Measurements from ENCODE around the gene ULBP1. TPM values are rescaled to one million over a fixed set of nuclear protein-coding genes. Genes with fewer than 3 reads are reported as not detected.
"Not testable (repeated sequence)": the region's sequence is repeated elsewhere in the genome, so short reads cannot be mapped to it uniquely, and the experiment has no call there.

The ULBP1 gene, protein sequence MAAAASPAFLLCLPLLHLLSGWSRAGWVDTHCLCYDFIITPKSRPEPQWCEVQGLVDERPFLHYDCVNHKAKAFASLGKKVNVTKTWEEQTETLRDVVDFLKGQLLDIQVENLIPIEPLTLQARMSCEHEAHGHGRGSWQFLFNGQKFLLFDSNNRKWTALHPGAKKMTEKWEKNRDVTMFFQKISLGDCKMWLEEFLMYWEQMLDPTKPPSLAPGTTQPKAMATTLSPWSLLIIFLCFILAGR
- polyA plus RNA-seq: 0.03 TPM
- long read RNA-seq, donor 1: 0 reads
- long read RNA-seq, donor 2: 0 reads
- long read RNA-seq, donor 3: 0 reads
- long read RNA-seq, donor 4: 0 reads
- long read RNA-seq, donor 5: 0 reads
- long read RNA-seq, donor 6: 0 reads
- long read RNA-seq, donor 7: 0 reads
- long read RNA-seq, donor 8: 0 reads
- long read RNA-seq, donor 9: 0 reads
- long read RNA-seq, donor 10: 0 reads
- long read RNA-seq, donor 11: 0 reads

DNA sequence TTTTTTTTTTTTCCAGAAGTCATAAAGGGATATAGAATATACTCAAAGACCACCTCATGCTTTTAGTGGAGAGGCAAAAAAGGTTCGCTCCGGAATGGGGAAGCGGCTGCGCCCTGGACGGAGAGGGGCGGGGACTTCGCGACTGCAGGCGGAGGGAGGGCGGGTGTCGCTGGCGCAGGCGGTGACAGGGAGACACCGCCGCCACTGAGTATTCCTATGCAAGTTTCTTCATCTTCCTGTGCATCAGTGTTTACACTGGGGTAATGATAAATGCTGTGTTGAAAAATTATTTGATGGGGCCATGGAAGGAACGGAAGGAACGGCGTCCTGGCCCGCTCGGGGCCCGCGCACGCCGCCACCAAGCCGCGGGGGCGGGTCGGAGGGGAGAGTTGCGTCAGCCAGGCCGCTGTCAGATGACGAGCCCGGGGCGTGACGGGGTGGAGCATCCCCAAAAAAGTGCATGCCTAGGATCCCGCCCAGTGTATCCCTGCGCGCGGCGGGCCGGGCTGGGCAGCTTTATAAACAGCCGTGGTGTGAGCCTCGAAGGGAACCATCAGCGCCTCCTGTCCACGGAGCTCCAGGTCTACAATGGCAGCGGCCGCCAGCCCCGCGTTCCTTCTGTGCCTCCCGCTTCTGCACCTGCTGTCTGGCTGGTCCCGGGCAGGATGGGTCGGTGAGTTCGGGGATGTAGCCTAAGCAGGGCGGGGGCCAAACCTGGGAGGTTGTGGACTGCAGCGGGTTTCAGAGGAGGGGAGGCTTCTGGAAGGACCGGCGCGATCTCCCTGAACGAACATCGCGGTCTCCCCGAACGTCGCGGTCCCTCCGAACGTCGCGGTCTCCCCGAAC, at the start of gene ULBP1:
Gene ULBP1 (plus strand): TSS at position 482 of the 846 bp plus-strand sequence. CDS start 107 bp downstream, at position 589.
- peaks cover 14% of the 10 kb centered on the region for H3K4me1 ChIP-seq (ENCODE audit: control insufficient read depth, insufficient read depth, low read length)
- H3K36me3 ChIP-seq (ENCODE audit: control insufficient read depth, insufficient read depth, low read length): no peaks in the 10 kb centered on the region
- H3K27ac ChIP-seq (ENCODE audit: low read length): no peak within 1 kb of the TSS
- DNase-seq: peak; percentile 47 to 66
- H3K27me3 ChIP-seq (ENCODE audit: control insufficient read depth, insufficient read depth, low read length): peaks cover 94% of the 10 kb centered on the region
- H3K9me3 ChIP-seq (ENCODE audit: control insufficient read depth, low read depth, low read length): no peaks in the 10 kb centered on the region
- peak within 1 kb of the TSS; percentile 5 for H3K4me3 ChIP-seq (ENCODE audit: low read length)
- 0% methylated on average over 2 of the region's 69 CpGs for WGBS (ENCODE audit: insufficient coverage, low lambda C conversion rate)

DNA sequence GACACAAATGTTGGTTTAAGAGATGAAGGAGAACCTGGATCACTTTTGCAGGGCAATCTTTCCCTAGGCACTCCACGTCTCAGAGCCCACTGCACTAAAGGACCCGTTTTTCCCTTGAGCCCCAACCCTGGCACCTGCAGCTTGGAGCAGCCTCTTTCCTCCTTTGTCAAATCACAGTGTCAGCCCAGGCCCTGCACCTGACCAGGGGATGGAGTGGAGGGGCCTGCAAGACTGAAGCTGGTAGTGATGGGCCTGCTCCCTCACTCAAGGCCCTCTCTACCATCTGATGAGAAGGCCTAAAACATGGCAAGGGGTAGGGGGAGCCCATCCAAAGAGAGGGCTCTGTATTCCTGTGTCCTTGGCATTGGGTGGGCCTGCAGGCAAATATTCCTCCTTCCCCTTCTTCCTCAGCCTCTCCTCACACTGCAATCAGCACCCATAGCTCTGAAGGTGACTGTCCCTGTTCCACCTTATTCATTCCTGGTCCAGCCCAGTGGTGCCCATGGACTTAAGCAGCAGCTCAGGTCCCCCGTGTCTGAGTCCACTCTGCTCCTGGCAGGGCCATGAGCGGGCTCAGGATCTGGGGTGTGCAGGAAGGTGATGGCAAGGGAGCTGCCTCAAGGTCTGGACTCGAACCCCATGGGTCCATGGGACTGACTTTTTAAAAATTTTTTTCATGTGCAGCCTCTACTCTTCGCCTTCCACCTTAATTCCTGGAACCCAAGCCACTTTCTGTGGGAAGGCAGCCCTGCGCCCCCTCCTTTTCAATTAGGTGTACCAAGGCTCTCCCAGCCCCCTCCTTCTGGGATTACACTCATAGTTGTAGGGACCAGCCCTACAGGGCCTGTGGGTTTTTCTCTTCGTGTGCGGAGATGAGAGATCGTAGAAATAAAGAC, 47.5 kb upstream of the ULBP1 start:
- no peaks in the 10 kb centered on the region for H3K36me3 ChIP-seq (ENCODE audit: control insufficient read depth, insufficient read depth, low read length)
- no peak for DNase-seq
- WGBS (ENCODE audit: insufficient coverage, low lambda C conversion rate): no CpG with 5 or more reads among the region's 10 CpGs
- no peaks in the 10 kb centered on the region for H3K9me3 ChIP-seq (ENCODE audit: control insufficient read depth, low read depth, low read length)
- peaks cover under 1% of the 10 kb centered on the region for H3K27me3 ChIP-seq (ENCODE audit: control insufficient read depth, insufficient read depth, low read length)
- H3K4me1 ChIP-seq (ENCODE audit: control insufficient read depth, insufficient read depth, low read length): no peaks in the 10 kb centered on the region
- H3K4me3 ChIP-seq (ENCODE audit: low read length): no peak overlapping the region
- no peak overlapping the region for H3K27ac ChIP-seq (ENCODE audit: low read length)

DNA sequence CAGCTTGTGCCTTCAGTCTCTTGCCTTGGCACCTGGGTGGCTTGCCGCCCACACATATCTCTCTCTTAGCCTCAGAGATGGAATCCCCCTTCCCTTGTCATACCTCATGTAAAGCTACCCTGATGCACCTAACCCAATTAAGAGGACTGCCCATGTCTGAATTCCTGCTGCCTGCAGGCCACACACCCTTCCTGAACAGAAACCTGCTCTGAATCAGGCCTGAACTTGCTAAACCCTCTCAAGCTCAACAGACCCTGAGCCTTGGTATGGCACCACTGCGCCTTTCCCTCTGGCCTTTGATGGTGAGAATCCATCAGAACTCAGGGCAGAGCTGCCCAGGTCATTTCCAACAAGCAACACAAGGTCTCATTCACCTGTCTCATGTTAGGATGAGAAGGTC, 46.1 kb upstream of the ULBP1 start:
- DNase-seq: no peak
- H3K9me3 ChIP-seq (ENCODE audit: control insufficient read depth, low read depth, low read length): no peaks in the 10 kb centered on the region
- 100% methylated on average over 1 of the region's 2 CpGs for WGBS (ENCODE audit: insufficient coverage, low lambda C conversion rate)
- no peak overlapping the region for H3K27ac ChIP-seq (ENCODE audit: low read length)
- no peaks in the 10 kb centered on the region for H3K36me3 ChIP-seq (ENCODE audit: control insufficient read depth, insufficient read depth, low read length)
- H3K27me3 ChIP-seq (ENCODE audit: control insufficient read depth, insufficient read depth, low read length): peaks cover 15% of the 10 kb centered on the region
- peaks cover 6% of the 10 kb centered on the region for H3K4me1 ChIP-seq (ENCODE audit: control insufficient read depth, insufficient read depth, low read length)
- H3K4me3 ChIP-seq (ENCODE audit: low read length): no peak overlapping the region

DNA sequence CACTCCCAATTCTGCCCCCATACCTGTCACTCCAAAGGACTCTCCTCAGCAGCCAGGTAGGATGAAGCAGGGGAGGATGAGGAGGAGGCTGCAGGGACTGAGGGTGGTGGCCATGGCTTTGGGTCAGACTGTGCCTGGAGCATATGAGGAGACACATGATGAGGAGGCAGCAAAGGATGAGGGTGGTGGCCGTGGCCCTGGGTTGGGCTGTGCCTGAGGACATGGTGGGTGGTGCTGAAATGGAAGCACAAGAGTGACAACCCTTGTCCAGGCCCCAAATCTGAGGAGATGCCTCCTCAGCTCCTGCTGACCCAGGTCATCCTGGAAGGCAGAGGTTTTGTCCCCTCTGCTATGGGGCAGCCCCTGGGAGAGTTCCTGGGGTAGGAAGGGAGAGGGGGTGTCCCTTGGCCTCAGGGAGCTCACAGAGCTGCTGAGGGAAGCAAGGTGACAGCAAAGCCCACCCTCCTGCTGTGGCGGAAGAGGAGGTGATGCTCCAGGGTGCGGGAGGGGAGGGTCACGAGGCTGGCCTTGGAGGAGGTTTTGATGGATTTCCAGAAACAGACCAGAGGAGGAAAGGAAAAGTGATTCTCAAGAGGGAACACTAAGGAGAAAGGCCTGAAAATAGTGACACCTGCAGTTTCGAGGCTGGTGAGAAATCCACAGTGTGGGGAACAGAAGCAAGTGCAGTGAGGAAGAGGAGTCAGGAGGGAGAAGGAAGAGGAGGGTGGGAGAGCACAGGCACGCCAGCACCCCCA, 45.4 kb upstream of the ULBP1 start:
- no peaks in the 10 kb centered on the region for H3K9me3 ChIP-seq (ENCODE audit: control insufficient read depth, low read depth, low read length)
- H3K27ac ChIP-seq (ENCODE audit: low read length): no peak overlapping the region
- no peaks in the 10 kb centered on the region for H3K36me3 ChIP-seq (ENCODE audit: control insufficient read depth, insufficient read depth, low read length)
- H3K27me3 ChIP-seq (ENCODE audit: control insufficient read depth, insufficient read depth, low read length): peaks cover 20% of the 10 kb centered on the region
- no CpG with 5 or more reads among the region's 6 CpGs for WGBS (ENCODE audit: insufficient coverage, low lambda C conversion rate)
- DNase-seq: no peak
- H3K4me1 ChIP-seq (ENCODE audit: control insufficient read depth, insufficient read depth, low read length): peaks cover 9% of the 10 kb centered on the region
- no peak overlapping the region for H3K4me3 ChIP-seq (ENCODE audit: low read length)

- H3K36me3 ChIP-seq (ENCODE audit: control insufficient read depth, insufficient read depth, low read length): not testable (repeated sequence)
These were observed 44.5 kb upstream of the ULBP1 start for GRCh38 chr6:149919126-149919833.

DNA sequence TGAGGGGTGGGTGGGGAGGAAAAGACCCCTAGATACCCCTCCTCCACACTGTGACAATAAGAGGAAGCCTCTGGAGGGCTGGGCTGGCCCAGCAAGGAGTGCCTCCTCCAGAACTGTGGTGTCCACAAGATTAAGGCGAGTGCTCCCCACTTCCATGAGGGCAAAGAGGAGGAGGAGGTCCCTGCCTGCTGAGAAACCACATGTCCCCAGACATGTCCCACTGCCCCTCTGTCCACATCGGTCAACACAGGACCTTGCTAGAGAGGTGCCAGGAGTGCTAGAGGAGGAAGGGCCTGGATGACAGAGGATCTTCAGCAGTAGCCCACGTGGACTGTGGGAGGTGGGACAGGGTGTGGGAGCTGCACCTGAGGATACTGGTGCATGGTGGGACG, 43.9 kb upstream of the ULBP1 start:
- H3K27me3 ChIP-seq (ENCODE audit: control insufficient read depth, insufficient read depth, low read length): peaks cover 35% of the 10 kb centered on the region
- no peak overlapping the region for H3K4me3 ChIP-seq (ENCODE audit: low read length)
- no peaks in the 10 kb centered on the region for H3K36me3 ChIP-seq (ENCODE audit: control insufficient read depth, insufficient read depth, low read length)
- WGBS (ENCODE audit: insufficient coverage, low lambda C conversion rate): no CpG with 5 or more reads among the region's 4 CpGs
- no peak for DNase-seq
- no peak overlapping the region for H3K27ac ChIP-seq (ENCODE audit: low read length)
- no peaks in the 10 kb centered on the region for H3K9me3 ChIP-seq (ENCODE audit: control insufficient read depth, low read depth, low read length)
- peaks cover 14% of the 10 kb centered on the region for H3K4me1 ChIP-seq (ENCODE audit: control insufficient read depth, insufficient read depth, low read length)

More at GRCh38 chr6:149919126-149919833, 44.5 kb upstream of the ULBP1 start:
- Histone ChIP-seq H3K27me3 (ENCODE audit: control insufficient read depth, insufficient read depth, low read length) (peaks cover 30% of the 10 kb centered on the region), H3K4me1 (ENCODE audit: control insufficient read depth, insufficient read depth, low read length) (peaks cover 14% of the 10 kb centered on the region)
- H3K9me3 ChIP-seq (ENCODE audit: control insufficient read depth, low read depth, low read length); H3K27ac ChIP-seq (ENCODE audit: low read length); DNase-seq; H3K4me3 ChIP-seq (ENCODE audit: low read length): not testable (repeated sequence)
- 100% methylated on average over 1 of the region's 11 CpGs for WGBS (ENCODE audit: insufficient coverage, low lambda C conversion rate)

- peaks cover 16% of the 10 kb centered on the region for H3K4me1 ChIP-seq (ENCODE audit: control insufficient read depth, insufficient read depth, low read length)
- no peak for DNase-seq
- no CpG with 5 or more reads among the region's 6 CpGs for WGBS (ENCODE audit: insufficient coverage, low lambda C conversion rate)
- H3K27me3 ChIP-seq (ENCODE audit: control insufficient read depth, insufficient read depth, low read length): peaks cover 47% of the 10 kb centered on the region
- no peak overlapping the region for H3K4me3 ChIP-seq (ENCODE audit: low read length)
- H3K9me3 ChIP-seq (ENCODE audit: control insufficient read depth, low read depth, low read length): no peaks in the 10 kb centered on the region
- no peak overlapping the region for H3K27ac ChIP-seq (ENCODE audit: low read length)
- H3K36me3 ChIP-seq (ENCODE audit: control insufficient read depth, insufficient read depth, low read length): no peaks in the 10 kb centered on the region
These were observed 42.4 kb upstream of the ULBP1 start for GRCh38 chr6:149921361-149921760.

DNA sequence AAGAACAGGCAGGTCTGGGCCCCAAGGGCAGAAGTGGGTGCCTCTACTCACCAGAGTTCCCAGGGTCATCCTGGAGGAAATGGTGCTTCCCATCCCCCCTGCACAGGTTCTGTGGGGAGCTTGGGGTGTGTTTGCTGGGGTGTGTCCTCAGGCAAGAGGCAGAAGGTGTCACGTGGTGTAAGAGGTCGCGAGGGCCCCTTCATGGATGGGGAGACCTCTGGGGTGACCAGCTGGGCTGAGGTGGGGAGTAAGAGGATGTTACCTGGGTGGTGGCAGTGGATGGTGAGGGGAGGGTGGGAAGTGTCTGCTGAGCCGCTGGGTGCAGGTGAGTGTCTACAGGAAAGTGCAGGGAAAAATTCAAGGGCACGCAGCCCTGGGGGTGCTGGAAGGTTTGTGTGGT, 41.7 kb upstream of the ULBP1 start:
- not testable (repeated sequence) for H3K4me3 ChIP-seq (ENCODE audit: low read length); DNase-seq; H3K27ac ChIP-seq (ENCODE audit: low read length); H3K9me3 ChIP-seq (ENCODE audit: control insufficient read depth, low read depth, low read length); H3K36me3 ChIP-seq (ENCODE audit: control insufficient read depth, insufficient read depth, low read length)
- Histone ChIP-seq H3K27me3 (ENCODE audit: control insufficient read depth, insufficient read depth, low read length) (peaks cover 48% of the 10 kb centered on the region), H3K4me1 (ENCODE audit: control insufficient read depth, insufficient read depth, low read length) (peaks cover 16% of the 10 kb centered on the region)
- no CpG with 5 or more reads among the region's 5 CpGs for WGBS (ENCODE audit: insufficient coverage, low lambda C conversion rate)

- Histone ChIP-seq H3K4me1 (ENCODE audit: control insufficient read depth, insufficient read depth, low read length) (peaks cover 16% of the 10 kb centered on the region), H3K9me3 (ENCODE audit: control insufficient read depth, low read depth, low read length) (no peaks in the 10 kb centered on the region), H3K27me3 (ENCODE audit: control insufficient read depth, insufficient read depth, low read length) (peaks cover 48% of the 10 kb centered on the region), H3K27ac (ENCODE audit: low read length) (no peak within 1 kb of the TSS), H3K4me3 (ENCODE audit: low read length) (peak within 1 kb of the TSS; percentile 45), H3K36me3 (ENCODE audit: control insufficient read depth, insufficient read depth, low read length) (no peaks in the 10 kb centered on the region)
- DNase-seq: peak; percentile 76 to 83
- no CpG with 5 or more reads among the region's 40 CpGs for WGBS (ENCODE audit: insufficient coverage, low lambda C conversion rate)
These were observed 41.0 kb upstream of the ULBP1 start, which contains the start of gene RAET1G for GRCh38 chr6:149922642-149923326. Gene RAET1G (minus strand): TSS chr6:149923121. CDS start chr6:149923010, 111 bp downstream.

Measured in large intestine (tissue), 12 donors.